GM12865 (cell line): Measurements from ENCODE around the gene POLD3.

Experiments used
- DNase-seq: peaks from one replicate; pipeline ENCODE4 v3.0.0; 2010; ENCODE audit warnings: low read depth
- H3K4me3 ChIP-seq: 2 replicates; pipeline ENCODE4 v1.5.1; 2011; ENCODE audit warnings: mild to moderate bottlenecking, low read depth, low read length, control low read depth
- TF ChIP-seq, protein P1 (sequence below): IDR thresholded peaks from 2 replicates; pipeline ENCODE4 v1.5.1; 2011; ENCODE audit warnings: low read length, control low read depth, low read depth, inconsistent platforms; ENCODE audit not compliant: insufficient read depth; ENCODE audit errors: missing control alignments

POLD3 gene

DNA sequence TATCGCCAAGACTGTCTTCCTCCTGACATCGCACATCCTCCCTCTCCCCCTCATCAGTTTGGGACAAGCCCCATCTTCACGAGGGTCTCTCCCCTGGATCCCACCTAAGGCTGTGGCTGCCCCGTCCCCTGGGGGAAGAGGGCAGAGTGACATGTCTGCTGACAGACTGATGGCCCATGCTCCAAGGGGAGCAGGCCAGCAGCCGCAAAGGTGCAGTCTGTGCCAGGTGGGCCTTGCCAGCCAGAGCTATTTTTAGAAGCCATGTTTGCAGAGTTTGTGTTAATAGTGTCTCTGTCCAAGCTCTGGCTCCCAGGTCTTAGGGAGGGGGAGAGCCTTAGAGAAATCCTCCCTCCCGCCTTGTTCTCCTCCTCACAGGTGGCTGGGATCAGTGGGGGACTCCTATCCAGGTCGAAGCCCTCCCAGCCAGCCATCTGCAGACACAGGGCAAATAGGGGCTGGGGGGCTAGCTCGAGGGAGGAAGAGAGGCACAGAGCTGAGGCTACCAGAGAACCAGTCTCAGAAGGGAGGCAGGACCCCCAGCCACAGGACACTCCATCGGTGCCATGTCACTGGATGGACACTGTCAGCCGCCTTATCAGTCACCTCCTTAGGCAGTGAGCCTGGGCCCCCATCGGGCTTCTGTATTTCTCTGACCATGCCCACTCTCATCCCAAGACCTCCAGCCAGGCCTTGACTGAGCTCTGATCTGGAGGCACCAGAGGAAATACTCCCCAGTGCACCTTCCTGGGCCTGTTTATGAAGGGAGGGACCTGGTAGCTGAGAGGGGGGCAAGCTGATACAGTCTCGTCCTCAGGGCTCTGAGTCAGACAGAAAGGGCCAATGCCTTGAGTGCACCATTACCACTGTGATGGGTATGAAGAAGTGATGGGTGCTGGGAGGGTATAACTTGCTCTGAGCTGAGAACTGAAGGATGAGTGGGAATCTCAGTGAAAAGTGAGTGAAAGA, 89.6 kb downstream of the POLD3 start:
- DNase-seq: no peak
- no peak overlapping the region for H3K4me3 ChIP-seq
- TF ChIP-seq, protein P1, sequence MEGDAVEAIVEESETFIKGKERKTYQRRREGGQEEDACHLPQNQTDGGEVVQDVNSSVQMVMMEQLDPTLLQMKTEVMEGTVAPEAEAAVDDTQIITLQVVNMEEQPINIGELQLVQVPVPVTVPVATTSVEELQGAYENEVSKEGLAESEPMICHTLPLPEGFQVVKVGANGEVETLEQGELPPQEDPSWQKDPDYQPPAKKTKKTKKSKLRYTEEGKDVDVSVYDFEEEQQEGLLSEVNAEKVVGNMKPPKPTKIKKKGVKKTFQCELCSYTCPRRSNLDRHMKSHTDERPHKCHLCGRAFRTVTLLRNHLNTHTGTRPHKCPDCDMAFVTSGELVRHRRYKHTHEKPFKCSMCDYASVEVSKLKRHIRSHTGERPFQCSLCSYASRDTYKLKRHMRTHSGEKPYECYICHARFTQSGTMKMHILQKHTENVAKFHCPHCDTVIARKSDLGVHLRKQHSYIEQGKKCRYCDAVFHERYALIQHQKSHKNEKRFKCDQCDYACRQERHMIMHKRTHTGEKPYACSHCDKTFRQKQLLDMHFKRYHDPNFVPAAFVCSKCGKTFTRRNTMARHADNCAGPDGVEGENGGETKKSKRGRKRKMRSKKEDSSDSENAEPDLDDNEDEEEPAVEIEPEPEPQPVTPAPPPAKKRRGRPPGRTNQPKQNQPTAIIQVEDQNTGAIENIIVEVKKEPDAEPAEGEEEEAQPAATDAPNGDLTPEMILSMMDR: no peak

- no peak overlapping the region for H3K4me3 ChIP-seq
- no peak for DNase-seq
- TF ChIP-seq, protein P1: no peak
These were observed 90.4 kb downstream of the POLD3 start for GRCh38 chr11:74682731-74683278.

- TF ChIP-seq, protein P1: peak; percentile 19
- H3K4me3 ChIP-seq: no peak overlapping the region
- DNase-seq: no peak
These were observed 91.0 kb downstream of the POLD3 start for GRCh38 chr11:74683279-74683871.

DNA sequence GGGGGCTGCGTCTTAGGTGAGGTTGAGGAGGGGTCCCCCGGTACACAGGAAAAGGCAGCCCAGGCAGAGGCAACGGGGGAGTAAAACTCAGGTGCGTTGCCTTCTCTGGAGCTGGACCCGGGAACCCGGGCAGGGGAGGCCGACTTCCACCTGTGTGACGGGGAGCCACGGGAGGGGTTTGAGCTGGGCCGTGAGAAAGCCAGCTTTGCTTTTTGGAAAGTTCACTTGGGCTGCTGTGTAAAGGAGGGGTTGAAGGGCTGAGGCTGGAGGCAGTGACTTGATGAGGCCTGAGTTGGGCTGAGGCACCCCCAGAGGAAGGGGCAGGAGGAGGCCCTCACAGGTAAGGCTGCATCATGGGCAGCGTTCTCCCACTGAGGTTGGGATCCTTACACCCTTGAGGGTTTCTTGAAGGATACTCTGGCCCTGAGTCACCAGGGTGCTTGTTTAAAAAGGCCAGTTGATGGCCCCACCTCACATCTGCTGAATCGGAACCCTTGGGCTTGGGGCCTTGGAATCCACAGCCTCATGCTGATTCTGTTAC, 91.6 kb downstream of the POLD3 start:
- TF ChIP-seq, protein P1: no peak
- DNase-seq: no peak
- H3K4me3 ChIP-seq: no peak overlapping the region

DNA sequence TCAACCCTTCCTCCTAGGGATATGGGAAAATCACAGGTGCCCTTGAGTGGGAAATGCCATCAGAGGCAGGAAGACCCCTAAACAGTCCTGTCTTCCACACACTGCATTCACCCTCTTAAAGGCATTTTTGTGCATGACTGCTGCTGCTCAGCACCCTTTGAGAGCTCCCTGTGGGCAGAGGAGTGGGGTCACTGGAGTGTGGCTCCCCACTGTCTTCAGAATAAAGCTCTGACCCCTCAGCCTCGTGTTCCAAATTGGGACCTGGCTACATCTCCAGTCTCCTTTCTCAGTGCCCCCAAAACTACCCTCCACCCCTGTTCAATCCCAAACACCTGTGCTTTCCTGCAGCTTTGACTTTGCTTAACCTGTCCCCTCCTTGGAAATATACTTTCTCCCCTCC, 92.3 kb downstream of the POLD3 start:
- DNase-seq: no peak
- no peak overlapping the region for H3K4me3 ChIP-seq
- TF ChIP-seq, protein P1: no peak

DNA sequence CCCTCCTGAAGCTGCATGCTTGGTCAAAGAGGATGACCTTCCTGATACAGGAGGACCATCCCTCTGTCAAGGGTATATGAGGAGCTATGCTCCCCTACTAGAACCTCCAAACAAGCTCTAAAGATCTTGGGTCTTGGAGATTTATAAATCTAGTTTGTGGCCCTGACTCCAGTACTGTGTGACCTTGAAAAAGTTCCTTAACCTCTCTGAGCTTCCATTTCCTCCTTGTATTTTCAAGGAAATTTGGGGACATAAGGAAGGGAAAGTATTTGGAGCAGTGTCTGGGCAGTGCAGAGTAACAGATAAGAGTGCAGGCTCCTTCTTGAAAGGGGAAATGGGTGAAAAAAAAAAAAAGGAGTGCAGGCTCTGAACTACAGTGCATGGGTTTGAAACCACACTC, 93.0 kb downstream of the POLD3 start:
- TF ChIP-seq, protein P1: no peak
- no peak overlapping the region for H3K4me3 ChIP-seq

More for the DNA sequence above, 93.0 kb downstream of the POLD3 start:
- no peak for DNase-seq
